Measurements from ENCODE around the gene KANTR. TPM values are rescaled to one million over a fixed set of nuclear protein-coding genes. Genes with fewer than 3 reads are reported as not detected.

The KANTR gene
- polyA plus RNA-seq, 5 donors: 13.7 to 35.5 (median 20.6) TPM

DNA sequence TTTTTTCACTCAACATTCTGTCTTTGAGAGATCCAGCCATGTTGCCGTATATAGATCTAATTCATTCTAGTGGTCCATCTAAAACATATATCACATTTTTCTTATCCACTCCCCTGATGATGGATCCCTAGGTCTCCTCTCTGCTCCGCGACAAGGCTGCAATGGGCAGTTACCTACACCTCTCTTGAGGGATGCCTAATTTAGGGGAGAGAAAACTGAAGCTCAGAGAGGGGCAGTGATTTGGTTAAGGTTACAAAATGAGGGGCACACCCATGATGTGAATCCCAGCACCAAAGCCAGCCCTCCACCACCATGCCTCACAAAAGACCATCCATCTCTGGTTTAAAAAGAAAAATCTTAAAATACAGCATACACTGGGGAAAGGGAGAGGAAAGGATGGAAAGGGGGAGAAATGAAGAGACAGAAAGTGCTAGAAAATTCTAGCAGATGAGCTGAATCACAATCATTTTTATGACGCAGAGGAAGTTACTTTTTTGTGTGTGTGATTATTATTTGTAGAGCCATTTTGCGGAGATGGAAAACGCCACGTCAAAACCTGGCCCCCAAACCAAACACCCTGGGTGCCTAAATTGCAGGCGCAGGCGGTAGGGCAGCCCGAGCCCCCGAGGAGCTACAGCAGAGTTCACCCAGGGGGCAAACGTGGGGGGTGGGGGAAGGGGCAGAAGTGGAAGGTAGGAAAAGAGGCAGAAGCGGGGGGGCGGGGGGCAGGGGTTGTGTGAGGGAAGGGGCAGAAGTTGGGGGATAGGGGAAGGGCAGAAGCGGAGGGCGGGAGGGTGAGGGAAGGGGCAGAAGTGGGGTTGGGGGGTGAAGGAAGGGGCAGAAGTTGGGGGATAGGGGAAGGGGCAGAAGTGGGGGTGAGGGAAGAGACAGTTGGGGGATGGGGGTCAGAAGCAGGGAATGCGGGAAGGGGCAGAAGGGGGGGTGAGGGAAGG, 13.0 kb upstream of the KANTR start:
- DNase-seq: no peak

DNA sequence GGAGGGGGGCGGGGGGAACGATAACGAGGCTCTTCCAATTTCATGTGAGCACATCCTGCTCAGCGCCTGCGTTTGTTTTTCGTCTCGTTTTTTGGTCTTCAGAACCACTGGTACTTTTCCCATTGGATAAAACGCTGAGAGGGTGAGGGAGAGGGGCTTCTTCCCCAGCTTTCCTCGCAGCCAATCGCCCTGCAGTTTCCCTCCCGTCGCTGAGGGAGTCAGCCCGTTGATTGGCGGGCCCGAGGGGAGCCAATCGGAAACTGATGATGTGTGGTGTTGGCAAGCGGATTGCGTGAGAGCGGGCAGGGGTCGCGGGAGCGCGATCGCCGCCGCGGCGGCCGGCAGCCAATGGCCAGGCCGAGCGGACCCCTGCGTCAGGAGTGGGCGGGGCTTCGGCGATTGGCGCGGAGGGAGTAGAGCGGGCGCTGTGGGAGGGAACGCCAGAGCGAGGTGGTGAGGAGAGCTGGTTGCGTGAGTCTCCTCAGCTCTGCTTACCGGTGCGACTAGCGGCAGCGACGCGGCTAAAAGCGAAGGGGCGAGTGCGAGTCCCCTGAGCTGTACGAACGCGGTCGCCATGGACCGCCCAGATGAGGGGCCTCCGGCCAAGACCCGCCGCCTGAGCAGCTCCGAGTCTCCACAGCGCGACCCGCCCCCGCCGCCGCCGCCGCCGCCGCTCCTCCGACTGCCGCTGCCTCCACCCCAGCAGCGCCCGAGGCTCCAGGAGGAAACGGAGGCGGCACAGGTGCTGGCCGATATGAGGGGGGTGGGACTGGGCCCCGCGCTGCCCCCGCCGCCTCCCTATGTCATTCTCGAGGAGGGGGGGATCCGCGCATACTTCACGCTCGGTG, 11.8 kb upstream of the KANTR start, which contains the start of gene TSPYL2:
TSPYL2 (plus strand) TSS at position 443 of the 848 bp plus-strand sequence; CDS start at position 575, 132 bp downstream.
- DNase-seq: peak; percentile 95

DNA sequence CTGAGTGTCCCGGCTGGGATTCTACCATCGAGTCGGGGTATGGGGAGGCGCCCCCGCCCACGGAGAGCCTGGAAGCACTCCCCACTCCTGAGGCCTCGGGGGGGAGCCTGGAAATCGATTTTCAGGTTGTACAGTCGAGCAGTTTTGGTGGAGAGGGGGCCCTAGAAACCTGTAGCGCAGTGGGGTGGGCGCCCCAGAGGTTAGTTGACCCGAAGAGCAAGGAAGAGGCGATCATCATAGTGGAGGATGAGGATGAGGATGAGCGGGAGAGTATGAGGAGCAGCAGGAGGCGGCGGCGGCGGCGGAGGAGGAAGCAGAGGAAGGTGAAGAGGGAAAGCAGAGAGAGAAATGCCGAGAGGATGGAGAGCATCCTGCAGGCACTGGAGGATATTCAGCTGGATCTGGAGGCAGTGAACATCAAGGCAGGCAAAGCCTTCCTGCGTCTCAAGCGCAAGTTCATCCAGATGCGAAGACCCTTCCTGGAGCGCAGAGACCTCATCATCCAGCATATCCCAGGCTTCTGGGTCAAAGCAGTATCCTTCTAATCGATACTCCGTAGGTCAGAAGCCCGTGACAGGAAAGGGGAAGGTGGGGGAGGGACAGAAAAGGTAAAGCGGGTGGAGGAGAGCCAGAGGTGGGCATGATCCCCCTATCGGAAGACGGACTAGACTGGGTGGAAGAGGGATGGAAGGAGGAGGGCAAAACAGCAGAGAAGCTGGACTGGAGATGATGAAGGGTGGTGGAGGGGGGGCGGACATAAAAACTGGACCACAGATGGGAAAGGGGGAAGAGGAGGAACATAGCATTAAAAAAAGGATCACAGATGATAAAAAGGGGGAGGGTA, 10.9 kb upstream of the KANTR start:
- DNase-seq: no peak

DNA sequence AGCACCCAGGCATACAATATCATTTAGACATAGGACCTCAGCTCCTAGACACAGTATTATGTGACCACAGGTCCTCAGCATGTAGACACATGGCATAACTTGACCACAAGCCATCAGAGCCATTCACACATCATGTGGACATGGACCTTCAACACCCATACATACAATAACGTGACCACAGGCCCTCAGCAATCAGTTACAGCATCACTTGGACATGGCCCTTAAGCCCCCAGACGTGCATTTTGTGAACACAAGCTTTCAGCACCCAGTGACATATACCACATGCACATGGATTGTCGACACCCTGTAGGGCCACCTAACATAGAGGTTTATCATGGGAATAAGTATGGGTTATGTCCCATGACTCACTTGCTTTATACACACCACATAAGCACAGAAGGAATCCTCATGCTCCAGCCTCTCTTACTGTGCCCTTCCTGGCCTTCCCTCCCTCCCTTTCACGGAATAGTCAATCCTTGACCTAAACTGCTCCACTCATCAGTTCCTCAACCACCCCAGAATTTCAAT, 9.8 kb upstream of the KANTR start:
- no peak for DNase-seq

DNA sequence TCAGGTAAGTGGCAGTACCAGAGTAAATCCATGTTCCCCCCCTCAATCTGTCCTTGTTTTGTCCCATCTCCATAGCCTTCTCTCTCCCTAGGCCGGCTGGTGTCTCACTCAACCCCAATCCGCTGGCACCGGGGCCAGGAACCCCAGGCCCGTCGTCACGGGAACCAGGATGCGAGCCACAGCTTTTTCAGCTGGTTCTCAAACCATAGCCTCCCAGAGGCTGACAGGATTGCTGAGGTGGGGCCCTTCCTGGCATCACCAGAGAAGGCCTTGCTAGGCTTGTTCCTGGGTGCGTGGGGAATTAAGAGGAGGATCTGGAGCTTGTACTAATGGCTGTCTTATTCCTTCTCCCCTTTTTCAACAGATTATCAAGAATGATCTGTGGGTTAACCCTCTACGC, 9.1 kb upstream of the KANTR start:
- DNase-seq: no peak

DNA sequence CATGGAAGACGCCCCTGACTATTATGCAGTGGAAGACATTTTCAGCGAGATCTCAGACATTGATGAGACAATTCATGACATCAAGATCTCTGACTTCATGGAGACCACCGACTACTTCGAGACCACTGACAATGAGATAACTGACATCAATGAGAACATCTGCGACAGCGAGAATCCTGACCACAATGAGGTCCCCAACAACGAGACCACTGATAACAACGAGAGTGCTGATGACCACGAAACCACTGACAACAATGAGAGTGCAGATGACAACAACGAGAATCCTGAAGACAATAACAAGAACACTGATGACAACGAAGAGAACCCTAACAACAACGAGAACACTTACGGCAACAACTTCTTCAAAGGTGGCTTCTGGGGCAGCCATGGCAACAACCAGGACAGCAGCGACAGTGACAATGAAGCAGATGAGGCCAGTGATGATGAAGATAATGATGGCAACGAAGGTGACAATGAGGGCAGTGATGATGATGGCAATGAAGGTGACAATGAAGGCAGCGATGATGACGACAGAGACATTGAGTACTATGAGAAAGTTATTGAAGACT, 8.2 kb upstream of the KANTR start:
- DNase-seq: no peak

DNA sequence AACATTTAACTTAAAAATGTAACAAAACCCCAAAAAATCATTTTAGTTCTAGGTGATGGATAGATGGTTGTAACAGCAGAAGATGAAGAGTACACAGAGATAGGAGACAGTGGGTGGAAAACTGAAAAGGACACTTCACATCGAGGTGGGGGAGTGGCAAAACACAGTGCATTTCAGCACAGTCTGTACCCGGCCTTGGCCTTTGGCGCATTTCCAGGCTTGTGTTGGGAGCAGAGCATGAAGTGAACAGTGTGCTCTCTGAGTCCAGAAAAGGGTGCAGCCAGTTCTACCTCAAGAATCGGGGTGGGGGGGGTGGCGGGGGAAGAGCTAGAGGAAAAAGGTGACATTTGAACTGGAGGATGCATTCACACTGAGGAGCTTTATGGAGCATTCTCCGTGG, 7.5 kb upstream of the KANTR start:
- DNase-seq: no peak

DNA sequence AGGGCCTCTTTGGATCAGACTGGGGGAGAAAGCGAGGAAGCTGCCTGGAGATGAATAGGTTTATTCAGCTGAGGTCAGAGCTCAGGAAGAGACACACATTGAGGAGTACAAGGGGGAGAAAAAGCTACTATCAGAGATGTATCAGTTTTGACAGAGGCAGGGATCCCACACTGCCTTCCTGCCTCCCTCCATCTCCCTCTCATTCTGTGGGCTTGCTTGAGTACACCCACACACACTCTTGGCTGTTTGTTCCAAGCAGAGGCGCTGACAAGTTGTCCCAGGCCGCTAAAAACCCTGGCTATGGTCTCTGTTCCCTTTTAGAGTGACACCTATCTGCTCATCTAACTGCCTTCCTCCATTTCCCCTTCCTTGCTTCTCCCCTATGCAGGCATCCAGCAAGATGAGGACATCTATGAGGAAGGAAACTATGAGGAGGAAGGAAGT, 6.5 kb upstream of the KANTR start:
- DNase-seq: no peak

DNA sequence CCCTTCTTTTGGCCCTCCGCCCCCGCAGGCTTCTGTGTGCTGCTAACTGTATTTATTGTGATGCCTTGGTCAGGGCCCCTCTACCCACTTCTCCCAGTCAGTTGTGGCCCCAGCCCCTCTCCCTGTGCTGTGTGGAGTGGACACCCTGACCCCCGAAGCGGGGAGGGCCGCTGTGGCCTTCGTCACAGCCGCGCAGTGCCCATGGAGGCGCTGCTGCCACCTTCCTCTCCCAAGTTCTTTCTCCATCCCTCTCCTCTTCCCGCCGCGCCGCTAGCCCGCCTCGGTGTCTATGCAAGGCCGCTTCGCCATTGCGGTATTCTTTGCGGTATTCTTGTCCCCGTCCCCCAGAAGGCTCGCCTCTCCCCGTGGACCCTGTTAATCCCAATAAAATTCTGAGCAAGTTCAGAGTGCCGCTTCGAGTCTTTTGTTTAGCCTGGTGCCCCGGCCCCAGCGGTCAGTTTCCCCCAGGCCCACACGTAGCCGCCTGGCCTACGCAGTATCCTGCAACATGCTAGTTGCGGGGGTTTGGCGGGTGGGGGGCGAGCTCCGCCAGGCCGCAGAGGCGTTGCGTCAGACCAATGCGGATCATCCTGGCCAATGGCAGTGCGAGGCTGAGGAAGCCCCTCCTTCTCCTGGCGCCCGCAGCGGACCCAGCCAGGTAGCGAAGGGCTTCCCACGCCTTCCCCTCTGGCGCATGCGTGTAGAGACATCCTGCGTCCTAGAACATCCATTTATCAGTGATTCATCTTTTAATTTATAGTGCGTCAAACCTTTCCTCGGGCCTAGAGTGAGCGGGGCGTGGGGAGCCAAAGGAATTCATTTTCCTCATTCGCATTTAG, 5.6 kb upstream of the KANTR start:
- DNase-seq: peak; percentile 73 to 79

DNA sequence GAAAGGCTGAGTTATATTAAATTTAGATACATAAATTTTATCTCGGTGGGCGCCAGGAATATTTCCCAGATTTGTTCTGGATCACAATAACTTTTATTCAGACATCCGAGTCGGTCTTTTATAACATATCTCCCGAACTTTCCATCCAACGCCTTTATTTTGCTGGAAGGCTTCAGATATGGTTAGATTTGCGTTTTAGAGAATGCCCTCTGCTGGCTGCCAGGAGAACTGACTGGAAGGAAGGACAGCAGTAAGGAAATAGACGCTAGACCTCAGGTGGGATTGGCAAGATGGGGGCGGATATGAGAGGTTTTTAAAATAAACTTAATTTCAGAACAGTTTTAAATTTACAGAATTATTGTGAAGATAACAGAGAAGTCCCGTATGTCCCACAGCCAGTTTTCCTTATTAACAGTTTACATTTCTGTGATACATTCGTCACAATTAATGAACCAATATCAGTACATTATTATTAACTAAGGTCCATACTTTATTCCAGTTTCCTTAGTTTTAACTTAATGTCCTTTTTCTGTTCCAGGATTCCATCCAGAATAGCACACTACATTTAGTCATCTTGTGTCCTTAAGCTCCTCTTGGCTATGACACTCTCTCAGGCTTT, 4.6 kb upstream of the KANTR start:
- no peak for DNase-seq

DNA sequence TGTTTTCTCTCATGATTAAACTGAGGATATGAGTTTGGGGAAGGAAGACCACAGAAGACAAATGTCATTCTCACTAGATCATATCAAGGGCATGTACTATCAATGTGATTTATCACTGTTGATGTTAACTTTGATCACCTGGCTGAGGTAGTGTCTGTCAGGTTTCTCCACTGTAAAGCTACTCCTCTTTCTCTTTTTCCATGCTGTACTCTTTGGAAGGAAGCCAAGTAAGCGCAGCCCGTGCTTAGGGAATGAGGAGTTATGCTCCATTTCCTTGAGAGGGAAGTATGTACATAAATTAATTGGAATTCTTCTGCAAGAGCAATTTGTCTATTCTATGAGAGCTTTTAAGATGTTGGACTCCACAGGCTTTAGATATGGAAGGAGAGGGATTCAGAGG, 4.0 kb upstream of the KANTR start:
- no peak for DNase-seq

DNA sequence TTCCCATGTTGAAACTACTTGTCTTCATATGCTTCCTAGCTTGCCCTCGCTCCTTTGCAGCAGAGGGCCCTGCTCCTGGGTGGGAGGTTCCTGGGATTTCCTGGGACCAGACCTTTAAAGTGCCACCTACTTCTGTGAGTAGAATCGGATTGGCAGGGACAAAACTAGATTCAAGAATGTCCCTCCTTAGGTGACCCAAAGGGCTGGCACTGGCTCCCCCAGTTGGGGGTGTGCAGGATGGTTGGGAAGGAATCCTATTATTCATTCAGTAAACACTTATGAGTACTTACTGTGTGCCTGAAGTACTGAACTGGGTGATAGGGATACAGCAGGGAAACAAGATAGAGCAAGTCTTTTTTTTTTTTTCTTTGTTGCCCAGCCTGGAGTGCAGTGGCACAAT, 2.6 kb upstream of the KANTR start:
- no peak for DNase-seq

DNA sequence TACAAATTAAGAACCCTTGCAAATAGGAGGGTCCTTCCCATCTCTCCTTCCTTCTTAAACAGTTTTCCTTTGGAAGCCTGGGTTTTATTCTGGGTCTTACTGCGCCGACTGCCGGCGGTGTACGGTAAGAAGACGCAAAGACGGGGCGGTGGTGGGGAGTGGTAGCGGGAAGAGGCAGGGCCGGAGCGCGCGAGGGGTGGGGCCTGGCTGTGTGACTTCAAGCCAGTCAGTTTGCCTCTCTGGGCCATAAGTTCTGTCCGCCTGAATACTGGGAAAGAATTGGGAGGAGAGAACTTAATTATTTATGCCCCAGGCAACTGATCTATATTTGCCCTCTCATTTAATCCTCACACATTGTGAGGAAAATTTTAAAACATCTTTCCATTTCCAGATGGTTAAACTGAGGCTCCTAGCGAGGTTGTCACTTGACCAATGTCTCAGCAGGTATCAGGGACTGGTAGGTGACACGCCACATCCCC, 726 bp upstream of the KANTR start:
- peak in 1 of 2 donors; percentile 45 for DNase-seq

DNA sequence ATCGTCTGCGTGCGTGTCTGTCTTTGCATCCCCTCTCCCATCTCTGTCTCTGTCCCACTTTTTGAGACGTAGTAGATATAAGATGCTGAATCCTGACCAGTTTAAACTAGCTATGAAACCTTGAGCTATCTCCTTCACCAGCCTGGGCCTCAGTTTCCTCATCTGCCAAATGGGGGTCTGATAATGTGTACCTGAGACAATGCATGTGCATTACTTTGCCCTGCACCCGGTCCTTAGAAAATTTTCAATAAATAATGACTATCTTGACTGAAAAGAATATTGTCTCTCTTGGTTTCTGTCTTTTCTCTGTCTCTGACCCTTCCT, 602 bp downstream of the KANTR start:
- DNase-seq: no peak

DNA sequence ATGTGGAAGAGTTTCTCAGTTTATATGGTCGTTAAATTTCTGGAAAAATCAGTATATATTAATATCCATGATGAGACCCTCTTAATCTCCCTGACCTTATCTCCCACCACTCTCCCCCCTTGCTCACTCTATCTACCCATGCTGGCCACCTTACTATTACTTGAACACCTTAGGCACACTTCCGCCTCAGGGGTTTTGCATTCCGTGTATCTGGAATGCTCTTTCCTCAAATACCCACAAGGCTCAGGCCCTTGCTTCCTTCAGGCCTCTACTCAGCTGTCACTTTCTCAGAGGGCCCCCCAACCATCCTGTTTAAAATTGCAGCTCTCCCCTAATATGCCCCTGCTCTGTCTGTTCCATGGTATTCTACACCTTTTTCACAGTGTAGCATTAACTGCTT, 1.9 kb downstream of the KANTR start:
- no peak for DNase-seq

DNA sequence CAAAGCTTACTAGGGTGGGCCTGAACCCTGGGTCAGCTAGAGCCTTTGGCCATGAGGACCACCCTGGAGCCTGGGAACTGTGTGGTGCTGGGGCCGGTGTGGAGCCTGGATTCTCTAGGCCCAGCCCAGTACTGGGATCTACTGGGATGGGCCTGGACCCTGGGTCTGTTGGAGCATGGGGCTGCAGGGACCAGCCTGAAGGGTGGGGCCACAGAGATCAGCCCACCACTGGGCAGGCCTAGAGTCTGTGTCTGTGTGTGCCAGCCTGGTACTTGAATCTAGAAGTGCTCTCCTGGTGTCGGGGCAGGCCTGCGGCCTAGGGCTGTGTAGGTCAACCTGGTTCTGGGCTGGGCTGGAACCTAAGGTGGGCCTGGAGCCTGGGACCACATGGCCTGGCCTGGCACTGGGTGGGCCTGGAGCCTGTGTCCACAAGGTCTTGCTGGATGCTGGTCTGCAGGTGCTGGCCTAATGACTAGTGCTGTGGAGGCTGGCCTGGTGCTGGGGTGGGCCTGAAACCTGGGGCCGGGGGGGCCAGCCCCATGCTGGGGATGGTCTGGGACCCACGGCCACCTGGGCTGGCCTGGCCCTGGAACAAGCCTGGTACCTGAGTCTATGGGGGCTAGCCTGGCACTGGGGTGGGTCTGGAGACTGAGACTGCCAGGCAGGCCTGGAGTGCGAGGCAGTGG, 21.1 kb downstream of the KANTR start:
- no peak for DNase-seq

DNA sequence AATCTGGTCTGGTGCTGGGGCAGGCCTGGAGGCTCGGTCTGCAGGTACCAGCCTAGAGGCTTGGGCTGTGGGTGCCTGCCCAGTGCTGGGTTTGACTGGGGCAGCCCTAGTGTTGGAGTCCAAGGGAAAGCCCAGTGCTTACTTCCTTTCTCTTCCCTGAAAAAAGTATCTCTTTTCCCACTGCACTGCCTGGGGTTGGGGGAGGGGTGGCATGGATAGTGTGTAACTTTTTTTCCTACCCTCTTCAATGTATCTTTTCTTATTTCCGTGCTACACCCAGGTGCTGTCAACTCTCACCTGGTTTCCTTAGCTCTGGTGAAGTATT, 21.6 kb downstream of the KANTR start:
- DNase-seq: no peak

DNA sequence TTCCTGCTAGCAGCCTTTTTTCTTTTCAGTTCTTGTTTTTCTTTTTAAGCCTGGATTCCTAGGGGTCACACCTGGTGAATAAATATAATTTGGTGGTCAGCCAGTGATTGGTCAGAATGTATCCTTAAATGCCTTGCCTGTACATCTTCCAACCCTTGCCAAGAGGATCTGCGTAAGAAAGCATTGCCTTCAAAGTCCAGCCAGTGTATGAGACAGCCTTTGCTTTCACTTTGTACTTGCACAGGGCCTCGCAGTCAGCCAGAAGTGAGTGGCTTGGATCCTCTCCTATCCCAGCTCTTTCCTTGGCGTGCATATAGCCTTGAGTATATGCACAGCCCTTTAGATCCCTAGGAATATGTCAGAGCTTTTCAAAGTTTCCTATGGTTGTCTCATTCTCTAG, 22.2 kb downstream of the KANTR start:
- peak in 1 of 2 donors; percentile 4 for DNase-seq

DNA sequence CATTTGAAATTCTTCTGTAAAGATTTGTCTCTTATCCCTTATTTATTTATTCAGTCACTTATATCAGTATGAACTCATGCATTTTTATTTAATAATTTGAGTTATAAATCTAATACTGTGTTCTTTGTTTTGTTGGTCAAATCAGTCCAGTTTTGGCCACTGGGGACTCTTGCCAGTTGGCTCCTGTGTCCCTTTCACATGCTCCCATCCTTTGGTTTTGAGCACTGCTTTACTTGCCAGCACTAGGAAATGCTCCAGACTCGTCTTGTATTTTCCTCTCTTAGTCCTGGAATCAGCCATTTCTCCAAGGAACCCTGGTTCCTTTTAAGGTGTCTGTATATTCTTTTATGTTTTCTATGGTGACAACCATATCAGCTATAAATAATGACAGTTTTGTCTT, 28.1 kb downstream of the KANTR start:
- no peak for DNase-seq
